ENCODE results near the gene GSE1.

Gene GSE1

DNA sequence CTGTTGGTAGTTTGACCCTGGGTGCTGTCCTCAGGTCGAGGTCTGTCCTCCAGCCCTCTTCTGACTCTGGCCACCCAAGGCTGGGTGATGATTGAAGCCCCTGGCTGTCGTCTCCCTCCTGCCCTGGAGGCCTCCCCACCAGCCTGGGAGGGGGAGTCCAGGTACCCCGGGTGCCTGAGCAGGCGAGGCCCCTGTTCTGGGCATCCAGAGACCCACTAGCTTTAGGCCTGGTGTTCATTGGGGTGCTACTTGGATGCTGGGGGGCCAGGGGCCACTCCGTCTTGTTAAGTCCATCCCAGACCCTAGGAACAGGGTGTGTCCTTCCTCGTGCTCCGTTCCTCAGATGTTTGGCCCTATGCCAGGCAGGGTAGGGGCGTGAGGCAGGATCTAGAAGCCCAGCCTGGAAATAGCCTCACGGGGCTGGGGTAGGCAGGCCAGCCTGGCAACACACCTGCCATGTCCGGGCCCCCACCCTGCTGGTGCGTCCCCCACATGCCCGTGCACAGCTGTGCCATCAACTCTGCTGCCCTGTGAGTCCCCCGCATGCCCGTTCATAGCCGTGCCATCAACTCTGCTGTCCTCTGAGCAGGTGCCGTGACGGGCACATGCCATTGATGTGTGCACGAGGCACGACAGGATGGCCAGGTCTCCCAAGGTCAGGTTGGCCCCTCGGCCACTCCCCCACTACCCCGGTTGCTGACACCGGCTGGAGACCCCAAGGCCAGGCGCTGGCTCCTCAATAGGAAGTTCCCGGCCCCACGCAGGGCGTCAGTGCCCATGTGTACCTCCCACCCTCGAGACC, 38.7 kb downstream of the GSE1 start:
- DNase-seq = no peak

DNA sequence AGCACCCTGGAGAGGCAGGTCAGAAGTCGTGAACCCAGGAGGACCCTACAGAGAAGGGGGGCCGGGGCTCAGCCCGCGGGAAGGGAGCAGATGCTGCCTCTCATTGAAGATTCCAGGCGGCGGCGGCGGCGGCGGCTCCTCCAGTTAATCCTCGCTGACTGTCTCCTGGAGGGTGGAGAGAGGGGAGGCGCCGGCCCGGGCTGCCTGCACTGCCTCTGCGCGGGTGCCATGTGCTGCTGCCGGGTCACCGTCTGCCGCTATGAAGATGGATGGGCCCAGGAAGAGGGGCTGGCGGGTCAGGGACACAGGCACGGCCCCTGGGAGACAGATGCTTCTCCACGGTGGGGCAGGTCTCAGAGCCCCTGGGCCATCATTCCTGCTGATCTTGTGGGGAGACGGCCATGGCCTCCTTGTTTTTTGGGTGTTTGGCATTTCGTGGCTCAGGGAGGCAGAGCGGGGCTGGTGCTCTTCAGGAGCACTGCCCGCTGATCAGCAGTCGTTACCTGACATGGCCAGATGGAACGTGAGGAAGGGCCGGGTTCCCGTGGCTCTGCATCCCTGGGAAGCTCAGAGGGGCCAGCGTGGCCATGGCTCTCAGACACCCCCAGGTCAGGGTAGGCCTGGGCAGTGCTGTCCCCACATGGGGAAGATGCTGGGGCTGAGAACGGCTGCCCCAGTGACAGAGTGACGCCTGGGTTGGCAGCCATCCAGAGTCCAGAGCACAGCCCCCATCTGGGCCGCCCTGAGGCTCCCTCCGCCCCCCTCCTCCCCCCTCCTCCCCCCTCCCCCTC, 39.5 kb downstream of the GSE1 start:
- DNase-seq = no peak

DNA sequence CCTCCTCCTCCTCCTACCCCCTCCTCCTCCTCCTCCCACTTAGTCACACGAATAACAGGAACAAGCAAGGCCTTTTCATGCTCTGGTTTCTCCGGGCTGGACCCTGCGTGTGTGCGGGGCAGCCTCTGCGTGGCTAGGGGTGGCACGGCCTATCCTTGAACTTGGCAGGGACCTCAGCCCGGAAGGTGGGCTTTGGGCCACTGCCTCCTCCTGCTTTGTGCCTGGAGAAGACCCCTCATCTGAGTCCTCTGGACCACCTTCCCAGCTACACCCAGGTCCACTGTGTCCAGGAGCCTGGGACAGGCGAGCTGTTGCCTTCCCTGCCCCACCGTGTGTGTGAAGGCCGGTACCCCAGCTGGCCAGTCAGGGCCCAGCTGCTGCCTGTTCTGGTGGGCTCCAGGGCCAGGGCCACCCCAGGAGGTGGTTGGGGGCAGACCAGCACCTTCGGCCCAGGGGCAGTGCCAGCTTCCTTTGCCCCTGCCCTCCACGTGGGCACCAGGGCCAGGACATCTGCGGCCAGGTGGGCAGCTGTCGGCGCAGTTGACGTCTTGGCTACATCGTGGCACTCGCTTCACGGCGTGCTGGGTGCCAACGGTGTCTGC, 40.3 kb downstream of the GSE1 start:
- no peak for DNase-seq

DNA sequence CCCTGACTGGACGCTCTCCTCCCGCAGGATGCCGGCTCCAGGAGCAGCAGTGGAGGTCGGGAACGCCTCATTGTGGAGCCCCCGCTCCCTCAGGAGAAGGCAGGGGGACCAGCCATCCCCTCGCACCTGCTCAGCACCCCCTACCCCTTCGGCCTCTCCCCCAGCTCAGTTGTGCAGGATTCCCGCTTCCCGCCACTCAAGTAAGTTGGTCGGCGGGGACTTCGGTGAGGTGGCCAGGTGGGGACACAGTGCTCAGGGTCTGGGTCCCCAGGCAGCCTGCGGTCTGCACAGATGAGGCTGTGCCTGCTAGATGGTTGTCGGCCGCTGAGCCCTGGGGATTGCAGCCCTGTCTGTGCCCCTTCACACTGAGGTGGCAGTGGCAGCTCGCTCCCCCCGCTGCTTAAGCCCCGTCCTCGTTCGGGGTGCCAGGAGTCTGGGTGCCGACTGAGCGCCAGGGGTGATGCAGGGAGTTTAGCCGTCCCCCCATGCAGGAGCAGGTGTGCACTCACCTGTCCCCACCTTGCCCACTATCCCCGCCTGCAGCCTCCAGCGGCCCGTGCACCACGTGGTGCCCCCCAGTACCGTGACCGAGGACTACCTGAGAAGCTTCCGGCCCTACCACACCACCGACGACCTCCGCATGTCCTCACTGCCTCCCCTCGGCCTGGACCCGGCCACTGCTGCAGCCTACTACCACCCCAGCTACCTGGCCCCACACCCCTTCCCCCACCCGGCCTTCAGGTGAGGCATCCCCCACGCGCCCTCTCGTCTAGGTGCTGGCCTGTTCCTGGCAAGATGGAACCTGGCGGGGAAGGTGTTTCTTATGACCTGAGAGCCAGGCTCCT, 41.4 kb downstream of the GSE1 start:
- no peak for DNase-seq

DNA sequence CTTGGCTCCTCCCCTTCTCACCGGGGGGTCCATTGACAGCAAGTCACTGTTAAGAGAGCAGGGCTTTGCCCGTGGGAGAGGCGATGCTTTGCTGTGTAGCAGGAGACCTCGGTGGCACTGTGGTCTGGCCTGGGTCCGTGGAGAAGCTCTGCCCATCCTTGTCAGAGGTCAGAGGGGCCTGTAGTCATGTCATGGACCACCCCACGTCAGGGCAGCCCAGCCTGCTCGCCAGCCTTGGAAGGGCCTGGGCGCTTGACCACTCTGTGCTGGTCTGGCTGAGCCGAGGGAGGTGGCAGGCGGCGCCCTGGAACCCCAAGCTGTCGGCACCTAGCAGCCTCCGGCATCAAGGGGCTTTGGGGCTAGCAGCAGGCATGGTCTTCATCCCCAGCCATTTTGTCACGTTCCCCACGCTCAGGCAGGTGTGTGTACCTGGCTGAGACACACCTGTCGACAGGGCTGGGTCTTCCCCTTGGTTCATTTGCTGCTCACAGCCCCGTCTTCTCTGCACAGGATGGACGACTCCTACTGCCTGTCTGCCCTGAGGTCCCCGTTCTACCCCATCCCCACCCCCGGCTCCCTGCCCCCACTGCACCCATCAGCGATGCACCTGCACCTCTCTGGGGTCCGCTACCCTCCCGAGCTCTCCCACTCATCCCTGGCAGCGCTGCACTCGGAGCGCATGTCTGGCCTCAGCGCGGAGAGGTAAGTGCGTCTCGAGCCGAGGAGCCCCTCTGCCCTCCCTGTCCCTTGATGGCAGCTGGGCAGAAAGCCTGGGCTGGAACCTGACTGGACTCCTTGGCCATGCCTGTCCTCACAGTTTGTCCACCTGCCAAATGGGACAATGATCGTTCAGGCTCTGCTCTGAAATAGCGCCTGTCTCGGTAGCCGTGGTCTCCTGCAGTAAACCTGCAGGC, 42.4 kb downstream of the GSE1 start:
- no peak for DNase-seq

DNA sequence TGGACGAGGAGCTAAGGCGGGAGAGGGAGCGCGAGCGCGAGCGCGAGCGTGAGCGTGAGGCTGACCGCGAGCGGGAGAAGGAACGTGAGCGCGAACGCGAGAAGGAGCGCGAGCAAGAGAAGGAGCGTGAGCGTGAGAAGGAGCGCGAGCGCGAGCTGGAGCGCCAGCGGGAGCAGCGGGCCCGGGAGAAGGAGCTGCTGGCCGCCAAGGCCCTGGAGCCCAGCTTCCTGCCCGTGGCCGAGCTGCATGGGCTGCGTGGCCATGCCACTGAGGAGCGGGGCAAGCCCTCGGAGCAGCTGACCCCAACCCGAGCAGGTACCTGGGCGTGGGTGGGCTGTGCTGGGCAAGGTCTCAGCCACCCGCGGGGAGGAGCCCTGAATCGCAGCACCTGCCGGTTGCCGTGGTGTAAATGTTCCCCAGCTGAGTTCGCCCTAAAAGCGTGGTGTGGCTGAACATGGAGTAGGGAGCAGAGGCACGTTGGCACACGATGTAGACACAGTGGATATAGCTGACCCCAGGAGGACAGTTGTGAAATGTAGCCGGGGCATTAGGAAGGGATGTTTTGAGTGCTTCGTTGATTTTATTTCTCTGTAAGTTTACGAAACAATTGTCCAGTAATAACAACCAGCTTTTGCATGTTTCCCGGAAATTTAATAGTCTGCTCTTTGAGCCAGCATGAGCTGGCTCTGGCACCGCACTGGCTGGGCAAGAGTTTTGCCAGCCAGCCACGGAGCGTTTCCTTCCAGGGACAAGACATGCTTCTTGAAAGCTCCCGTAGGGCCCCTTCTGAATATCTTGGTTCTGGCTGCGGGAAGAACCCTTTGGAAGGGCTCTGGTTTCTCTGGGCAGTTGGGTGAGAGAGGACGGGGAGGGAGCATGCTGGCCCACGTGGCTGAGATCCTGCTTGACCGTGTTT, 43.5 kb downstream of the GSE1 start:
- no peak for DNase-seq

DNA sequence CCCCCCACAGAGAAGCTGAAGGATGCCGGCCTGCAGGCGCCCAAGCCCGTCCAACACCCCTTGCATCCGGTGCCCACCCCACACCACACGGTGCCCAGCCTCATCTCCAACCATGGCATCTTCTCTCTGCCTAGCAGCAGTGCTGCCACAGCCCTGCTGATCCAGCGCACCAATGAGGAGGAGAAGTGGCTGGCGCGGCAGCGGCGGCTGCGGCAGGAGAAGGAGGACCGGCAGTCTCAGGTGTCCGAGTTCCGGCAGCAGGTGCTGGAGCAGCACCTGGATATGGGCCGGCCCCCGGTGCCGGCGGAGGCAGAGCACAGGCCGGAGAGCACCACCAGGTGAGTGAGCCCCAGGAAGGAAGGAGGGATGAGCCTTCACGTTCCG, 44.1 kb downstream of the GSE1 start:
- no peak for DNase-seq

DNA sequence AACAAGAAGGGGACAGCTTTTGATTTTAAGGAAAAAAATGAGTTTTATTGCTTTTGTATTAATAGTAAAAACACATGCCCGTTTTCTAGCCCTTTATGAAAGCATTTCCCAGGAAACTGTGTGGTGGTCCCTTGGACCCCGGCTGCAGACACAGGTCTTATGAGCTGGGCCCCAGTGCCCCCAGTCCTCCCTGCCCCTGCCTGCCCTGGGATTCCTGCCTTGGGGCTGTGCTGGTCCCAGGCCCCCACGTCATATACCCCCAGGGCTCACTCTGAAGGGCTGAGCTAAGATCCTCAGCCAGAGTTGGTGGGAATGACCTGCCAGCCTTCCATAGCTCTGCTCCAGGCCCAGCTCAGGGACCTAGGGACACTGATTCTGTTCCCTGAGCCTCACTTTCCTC, 44.9 kb downstream of the GSE1 start:
- DNase-seq = no peak

DNA sequence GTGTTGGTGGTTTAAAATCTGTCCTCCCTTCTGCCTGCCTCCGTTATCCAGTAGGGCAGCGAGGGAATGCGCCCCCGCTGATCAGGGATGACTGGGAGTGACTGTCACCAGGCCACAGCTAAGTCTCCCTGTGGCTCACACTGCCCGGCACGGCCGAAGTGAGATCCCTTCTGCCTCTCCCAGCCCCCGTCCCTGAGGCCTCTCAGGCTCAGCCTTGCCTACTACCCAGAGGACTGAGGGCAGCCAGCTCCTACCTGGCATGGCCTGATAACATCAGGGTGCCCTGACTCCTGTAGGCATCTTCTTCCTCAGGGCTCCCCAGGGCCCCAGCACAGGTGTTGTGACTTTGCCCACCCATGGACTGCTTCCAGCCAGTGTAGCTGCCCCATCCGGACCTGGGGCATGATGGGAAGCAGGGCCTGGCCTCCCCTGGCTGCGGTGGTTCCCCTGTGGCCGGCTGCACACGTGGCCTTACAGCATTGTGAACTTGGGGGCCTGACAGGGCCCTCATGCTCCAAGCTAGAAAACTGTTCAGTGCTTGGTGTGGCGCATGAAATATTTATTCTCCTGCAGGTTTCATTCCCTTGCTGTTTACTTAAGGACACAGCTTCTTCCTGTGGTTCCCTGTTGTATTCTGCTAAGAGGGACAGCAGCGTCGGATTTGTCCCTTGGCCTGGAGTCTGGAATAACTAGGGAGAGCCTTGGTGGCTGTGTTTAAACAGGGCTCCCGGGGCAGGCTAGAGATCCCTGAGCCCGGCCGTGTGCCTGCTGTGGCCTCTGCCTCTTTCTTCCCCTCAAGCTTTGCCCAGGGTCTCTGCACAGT, 45.6 kb downstream of the GSE1 start:
- no peak for DNase-seq

DNA sequence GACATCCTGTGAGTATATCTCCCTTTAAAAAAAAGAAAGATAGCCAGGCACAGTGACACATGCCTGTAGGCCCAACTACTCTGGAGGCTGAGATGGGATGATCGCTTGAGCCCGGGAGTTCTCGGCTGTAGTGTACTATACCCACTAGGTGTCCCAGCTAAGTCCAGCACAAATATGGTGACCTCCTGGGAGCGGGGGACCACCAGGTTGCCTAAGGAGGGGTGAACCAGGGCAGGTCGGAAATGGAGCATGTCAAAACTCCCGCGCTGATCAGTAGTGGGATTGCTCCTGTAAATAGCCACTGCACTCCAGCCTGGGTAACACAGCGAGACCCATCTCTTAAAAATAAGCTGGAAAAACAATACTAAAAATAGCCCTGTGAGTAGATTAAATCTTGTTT, 46.2 kb downstream of the GSE1 start:
- DNase-seq = no peak

DNA sequence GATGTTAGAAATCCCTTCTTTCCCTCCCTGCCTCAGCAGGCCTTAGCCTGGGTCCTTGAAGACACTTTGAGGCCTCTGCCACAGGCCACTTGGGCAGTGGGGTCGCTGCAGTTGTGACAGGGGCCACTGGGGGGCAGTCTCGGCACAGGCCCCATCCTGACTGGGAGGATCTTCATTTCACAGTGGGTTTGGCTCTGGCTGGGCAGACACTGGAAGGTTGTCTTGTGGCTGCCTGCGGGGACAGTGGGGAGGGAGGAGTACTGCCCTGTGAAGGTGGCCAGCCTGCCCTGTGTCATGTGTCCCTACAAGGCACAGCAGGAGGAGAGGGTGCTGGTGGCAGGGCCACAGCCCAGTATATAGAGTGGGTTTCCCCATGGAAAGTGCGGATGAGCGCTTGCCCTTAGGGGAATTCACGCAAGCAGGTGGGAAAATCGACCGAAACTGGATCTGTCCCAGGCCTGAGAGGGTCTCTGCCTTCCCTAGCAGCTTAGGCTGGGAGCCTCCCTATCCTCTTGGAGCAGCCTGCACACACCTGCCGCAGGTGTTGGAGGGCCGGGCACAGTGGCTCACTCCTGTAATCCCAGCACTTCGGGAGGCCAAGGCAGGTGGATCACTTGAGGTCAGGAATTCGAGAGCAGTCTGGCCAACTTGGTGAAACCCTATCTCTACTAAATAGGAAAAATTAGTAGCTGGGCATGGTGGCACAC, 46.8 kb downstream of the GSE1 start:
- no peak for DNase-seq

DNA sequence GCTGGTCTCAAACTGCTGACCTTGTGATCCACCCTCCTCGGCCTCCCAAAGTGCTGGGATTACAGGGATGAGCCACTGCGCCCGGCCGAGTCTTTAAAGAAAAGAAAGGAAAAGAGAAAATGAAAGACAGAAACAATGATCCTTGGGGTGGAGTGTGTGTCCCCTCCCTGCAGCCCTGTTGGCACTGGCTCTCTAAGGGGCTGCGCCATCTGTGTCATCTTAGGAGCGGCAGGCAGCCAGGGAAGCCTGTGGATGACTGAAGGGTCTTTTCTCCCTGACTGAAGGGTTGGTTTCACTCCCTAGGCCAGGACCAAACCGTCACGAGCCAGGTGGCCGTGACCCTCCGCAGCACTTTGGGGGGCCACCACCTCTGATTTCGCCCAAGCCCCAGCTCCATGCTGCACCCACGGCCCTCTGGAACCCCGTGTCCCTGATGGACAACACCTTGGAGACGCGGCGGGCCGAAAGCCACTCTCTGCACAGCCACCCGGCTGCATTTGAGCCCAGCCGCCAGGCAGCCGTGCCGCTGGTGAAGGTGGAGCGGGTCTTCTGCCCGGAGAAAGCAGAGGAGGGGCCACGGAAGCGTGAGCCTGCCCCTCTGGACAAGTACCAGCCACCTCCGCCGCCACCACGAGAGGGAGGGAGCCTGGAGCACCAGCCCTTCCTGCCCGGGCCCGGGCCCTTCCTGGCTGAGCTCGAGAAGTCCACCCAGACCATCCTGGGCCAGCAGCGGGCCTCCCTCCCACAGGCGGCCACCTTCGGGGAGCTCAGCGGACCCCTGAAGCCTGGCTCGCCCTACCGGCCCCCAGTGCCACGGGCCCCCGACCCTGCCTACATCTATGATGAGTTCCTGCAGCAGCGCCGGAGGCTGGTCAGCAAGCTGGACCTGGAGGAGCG, 48.0 kb downstream of the GSE1 start:
- DNase-seq = no peak

DNA sequence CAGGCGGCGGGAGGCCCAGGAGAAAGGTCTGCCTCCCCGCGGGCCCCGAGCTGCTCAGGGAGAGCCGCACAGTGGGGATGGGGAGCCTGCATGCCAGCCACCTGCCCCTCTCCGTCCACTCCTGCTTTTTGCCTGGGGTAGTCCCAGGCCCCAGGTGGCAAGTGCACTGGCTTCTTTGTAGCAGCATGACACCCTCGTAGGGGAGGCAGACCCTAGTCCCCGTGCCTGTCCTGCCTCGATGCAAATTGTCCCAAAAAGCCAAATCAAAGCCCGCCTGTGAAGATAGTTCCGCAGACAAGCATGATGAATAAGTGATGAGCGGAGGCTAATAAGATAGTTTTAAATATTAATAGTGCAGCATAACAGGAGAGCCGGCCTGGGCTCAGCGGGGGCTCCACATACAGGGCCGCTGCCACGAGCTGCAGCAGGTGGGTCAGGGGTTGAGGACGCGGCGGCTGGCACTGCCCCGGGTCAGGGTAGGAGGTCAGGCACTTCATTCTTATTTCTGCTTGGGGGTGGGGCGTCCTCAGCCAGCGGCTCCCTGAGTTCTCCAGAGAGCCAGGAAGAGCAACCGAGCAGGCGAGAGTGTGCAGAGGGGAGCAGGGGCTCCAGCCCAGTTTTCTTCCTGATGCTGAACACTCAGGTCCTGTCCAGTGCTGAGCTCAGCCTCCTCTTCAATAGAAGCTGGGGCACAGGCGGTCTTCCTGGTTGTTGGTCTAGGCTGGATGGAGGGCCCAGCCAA, 48.8 kb downstream of the GSE1 start:
- DNase-seq = no peak

DNA sequence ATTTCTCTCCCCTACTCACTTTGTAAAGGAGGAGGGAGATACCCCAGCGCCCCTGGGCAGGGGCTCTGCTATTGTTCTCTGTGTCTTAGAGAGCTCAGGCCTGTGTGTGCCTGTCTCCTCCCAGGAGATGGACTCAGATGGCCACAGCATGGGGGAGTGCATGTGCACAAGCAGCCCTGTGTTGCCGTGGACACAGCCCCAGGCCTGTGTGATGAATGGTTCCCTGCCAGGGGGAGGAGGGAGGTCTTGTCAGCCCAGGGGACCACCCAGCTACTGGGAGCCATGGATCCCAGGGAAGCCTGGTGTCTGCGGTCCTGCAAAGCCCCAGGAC, 49.3 kb downstream of the GSE1 start:
- DNase-seq = no peak

DNA sequence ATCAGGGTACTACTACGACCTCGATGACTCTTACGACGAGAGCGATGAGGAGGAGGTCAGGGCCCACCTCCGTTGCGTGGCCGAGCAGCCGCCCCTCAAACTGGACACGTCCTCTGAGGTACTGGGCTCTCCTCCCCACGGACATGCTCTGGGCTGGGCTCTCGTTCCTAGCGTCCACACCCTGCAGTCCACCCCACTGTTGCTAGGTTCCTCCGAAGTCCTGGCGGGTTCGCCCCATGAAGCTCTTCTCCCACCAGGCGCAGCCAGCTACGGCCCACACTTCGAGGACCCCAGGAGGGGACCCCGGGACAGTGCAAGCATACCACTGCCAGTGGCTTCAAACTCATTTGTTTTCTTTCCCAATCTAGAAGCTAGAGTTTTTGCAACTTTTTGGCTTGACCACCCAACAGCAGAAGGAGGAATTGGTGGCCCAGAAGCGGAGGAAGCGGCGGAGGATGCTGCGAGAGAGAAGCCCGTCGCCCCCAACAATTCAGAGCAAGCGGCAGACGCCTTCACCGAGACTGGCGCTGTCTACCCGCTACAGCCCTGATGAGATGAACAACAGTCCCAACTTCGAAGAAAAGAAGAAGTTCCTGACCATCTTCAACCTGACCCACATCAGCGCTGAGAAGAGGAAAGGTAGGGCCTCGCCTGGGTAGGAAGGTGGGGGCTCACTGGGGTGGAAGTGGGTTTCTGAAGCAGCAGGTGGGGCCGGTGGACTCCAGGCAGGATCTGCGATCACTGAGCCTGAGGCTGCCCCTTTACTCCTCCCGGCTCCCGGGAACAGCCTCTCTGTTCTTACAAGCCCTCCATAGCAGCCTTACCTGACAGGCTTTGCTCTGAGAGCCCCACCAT, 50.1 kb downstream of the GSE1 start:
- no peak for DNase-seq

DNA sequence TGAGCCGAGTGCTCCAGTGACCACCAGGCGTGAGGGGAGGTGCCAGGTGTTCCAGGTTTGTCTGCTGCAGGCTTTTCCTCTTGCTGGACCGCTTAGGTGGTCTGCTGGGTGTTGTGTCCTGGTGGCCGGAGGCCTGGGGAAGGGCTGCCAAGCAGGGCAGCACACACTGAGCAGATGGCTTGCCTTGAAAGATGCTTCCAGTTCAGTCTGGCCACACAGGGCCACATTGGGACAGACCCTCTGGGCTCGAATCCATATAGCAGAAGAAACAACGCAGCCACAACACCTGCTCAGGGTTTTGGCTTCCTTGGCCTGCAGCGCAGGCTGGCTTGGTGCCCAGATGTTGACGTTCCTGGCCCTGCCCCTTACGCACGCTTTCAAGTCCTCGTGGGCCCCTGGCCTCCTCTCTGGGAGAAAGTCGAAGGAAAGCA, 50.8 kb downstream of the GSE1 start:
- DNase-seq = no peak

Measured in NCI-H526 treated with DMSO at 0.1 percent for 48 hours (cell line).